GM18861 (cell line): ENCODE measurements around the gene SLC45A2.
A peak's percentile ranks its signal among the peaks of the same experiment; 100 is the strongest.

Experiments
- ATAC-seq: cut with Tn5 transposase; IDR thresholded peaks from one replicate; pipeline ENCODE4 v1.9.1; 2021; ENCODE audit not compliant: unreplicated experiment

The SLC45A2 gene

DNA sequence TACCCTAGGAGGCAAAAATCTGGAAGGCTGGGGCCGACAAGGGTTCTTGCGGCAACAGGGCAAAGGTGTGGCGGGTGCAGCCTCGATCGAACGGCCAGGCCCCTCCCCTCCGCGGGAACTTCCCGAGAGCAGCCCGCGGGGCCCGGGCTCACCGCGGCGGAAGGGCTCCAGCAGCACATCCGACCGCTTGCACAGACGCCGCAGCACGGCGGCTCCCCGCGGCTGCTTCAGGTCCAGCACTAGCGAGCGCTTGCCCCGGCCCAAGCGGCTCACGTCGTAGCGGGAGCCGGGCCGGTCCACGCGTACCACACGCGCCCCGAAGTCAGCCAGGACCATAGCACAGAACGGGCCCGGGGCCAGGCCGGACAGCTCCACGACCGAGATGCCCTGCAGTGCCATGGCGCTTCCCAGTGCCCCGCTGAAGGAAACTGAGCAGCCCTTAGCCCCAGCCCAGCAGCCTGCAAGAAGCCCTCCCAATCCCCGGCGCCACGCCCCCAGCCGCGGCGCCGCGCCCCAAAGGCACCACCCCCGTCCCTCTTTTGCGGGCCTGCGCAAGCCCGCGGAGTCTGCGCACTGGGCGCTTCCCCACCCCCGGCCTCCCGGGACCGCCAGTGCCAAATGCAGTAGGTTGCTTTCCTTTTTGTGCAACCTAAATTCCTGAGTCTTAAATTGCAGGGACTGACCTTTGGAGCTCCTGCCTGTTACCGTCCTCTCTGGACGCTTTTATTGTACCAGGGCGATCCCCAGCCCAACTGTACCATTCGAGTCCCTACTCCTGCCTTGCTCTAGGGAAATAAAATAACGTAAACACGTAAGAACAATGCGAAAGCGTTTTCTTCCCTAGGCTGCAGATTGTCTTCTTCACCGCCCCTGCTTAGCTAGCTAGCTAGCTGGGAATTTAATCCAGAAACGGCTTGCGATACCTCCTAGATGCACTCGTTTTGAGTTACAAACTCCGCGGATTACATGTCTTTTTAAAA is 23.4 kb upstream of the SLC45A2 start, which contains the start of gene AMACR:
TSS of gene AMACR (minus strand) at position 430 of the 980 bp plus-strand sequence. CDS start at position 399, 31 bp downstream.
- peak; percentile 79 for ATAC-seq

DNA sequence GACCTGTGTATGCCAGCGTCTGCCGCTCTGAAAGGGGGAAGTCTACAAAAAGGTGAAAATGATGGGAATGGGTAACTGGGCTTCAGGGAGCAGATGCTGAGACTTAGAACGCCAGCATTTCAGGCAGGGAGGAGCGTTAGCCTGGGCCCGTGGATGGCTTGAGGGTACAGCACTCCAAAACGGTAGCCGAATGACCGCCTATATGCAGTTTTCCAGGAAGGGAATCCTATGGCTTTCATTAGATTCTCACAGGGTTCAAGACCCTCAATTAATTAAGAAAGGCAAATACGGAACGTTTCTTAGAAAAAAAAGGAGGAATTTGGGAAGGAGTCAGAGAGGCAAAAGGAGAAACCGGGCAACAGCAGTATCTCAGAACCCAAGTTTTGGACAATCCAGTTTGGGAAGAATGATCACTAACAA is 22.7 kb upstream of the SLC45A2 start:
- ATAC-seq, result no peak

DNA sequence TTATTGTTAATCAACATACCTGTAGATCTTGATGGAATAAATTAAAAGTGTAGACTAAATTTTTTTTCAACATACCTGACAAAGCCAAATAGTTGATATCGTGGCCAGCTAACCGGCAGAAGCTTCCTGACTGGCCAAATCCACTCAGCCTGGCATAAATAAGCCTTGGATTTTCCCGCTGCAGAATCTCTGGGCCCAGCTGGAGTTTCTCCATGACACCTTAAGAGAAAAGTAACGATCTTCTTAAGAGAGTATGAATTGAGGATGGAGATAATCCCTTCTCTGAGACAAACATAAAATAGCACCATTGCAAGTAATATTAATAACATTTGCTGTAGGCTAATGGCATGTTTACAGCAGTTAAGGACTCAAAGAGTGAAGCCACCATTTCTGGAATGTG is 21.2 kb upstream of the SLC45A2 start:
- ATAC-seq, result no peak

DNA sequence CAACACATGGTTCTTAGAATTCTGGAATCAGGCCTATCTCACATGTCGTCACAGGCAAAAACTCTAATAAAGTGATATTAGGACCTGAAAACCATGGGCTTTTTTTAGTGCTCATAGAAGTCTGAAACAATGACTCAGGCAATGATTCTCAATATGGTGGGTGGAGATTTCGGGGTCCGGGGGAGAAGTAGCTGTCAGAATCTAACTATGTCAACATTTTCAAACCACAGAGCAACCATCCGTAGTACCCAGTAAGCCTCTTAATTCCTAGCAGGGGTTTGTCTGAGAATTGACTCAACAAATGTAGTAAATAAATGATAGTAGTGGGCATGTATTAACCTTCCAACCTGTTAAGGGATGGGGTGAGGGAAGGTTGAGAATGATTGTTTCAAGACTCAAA is 20.7 kb upstream of the SLC45A2 start:
- ATAC-seq, result no peak

DNA sequence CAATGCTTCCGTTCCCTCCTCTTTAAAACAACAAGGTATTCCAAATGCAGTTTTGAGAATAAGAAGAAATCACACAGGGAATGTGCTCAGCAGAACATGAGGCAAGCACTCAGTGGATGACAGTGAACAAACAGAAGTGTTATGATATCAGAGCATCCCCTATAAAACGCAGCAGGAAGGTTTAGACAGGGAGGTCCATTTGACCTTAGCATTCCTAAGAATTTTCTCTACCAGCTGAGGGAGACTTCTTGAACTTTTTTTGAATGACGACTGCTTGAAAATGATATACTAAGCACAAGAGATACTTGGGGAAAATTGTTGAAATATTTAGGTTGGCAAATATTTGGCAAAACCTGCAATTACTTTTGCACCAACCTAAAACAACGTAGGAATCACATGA is 19.4 kb upstream of the SLC45A2 start:
- ATAC-seq, result no peak

DNA sequence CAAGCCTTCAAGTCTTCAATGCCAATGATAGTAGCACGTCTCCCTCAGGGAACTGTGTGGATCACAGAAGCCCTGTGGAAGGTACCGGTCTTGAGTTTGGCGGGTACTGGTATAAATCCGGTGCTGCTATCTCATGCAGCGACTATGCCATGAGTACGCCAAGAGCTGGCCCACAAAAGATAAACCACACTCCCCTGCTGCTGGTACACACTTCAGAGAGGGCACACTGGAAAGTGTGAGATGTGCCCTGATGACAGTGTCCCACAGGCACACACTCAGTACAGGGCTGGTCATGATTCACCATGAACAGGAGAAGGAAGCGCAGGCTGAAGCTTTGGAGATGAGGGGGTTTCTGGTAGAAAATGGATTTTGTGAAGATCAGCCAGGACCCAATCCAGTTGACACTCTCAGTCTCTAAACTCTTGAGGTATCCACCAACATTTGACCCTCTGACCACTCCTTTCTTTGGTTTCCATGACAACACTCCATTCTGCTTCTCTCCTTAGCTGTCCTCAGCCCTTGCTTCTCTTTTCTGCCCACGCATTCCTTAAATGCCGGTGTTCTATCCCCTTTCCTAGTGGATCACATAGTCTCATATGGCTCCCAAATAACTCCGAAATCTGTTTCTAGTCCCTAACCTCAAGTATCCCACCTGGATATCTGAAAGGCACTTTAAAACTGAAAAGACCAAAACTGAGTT is 18.3 kb upstream of the SLC45A2 start:
- ATAC-seq, result no peak

DNA sequence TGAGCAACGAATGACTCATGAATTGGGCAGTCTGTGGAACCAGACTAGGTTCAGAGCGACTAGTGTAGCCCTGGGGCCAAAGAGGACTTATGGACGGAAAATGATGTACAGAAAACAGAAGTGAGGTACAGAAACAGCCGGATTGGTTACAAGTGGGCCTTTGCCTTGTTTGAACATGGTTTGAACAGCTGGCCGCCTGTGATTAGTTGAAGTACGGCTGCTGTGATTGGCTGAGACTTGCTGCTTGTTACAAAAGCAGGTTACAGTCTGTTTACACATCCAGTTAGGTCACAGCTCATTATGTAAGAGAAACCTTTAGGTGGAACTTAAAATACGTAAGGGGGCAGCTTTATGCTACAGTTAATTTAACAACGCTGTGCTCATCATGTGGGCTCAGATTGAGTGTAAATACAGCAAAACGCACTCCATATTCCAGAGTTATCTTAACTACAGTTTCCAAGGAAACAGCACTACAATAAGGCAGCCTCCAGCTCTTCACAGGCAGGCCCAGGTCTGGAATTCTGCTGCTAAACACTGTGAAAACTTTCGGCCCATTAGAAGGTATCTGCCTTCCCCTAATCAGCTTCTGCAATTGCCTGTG is 16.8 kb upstream of the SLC45A2 start:
- ATAC-seq, result no peak

DNA sequence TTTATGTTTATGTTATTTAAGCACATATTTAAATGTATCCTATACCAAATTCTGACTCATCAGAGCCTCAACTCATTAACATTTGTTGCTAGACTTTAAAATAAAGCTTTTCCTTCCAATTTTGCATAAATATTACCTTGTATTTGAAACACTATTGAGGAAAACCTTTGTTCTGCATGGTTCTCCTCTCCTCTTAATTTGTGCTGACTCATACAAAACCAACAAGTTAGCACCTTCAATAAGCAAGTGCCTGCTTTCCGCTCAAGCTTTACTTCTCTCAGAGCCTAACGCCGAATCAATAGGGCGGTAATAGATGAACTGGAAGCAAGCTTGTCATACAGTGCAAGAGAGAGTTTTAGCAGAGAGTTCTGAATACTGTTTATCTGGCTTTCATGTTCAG is 15.5 kb upstream of the SLC45A2 start:
- no peak for ATAC-seq

DNA sequence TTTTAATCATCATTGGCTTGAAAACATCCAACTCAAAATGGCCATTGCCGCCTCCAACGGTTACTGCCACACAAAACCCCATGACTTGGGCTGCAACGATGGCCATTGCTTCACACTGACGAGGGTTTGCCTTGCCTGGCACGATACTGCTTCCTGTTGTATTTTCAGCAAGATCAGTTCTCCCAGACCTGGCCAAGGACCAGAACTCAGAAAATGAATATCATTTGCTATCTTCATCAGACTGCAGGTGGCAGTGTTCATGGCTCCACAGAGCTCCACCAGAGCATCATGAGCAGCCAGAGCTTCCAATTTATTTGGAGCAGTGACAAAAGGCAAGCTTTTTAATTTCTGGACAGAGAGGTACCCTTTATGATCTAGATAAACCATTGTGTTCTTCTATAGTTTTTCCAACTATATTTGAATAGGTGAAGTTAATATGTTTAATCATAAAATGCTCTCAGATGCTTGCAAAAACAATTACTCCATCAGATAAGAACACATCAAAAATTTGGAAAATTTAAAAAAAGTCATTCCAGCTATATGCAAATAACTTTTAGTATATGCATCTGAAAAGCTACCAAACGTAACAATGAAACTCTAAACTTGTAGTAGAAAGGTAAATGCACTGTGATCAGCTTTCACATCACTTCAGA is 13.0 kb upstream of the SLC45A2 start:
- peak; percentile 69 for ATAC-seq

DNA sequence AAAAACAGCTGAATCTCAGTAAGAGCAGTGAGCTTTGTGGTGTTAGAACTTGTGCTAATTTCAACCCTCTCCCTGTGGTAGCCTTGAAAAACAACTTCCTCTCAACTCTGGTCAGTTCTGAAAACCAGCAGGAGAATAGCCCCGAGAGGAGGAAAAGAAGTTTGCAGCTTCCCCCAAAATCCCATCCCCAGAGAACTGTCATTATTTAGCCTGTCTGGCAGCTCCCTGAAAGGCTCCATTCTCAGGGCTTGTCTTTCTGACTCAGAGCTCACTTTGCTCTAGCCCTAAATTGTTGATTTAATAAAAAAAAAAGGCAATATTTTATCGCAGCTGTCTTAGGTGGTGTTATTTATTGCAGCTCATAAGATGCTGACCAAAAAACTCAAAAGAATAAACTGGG is 11.4 kb upstream of the SLC45A2 start:
- ATAC-seq, result no peak

DNA sequence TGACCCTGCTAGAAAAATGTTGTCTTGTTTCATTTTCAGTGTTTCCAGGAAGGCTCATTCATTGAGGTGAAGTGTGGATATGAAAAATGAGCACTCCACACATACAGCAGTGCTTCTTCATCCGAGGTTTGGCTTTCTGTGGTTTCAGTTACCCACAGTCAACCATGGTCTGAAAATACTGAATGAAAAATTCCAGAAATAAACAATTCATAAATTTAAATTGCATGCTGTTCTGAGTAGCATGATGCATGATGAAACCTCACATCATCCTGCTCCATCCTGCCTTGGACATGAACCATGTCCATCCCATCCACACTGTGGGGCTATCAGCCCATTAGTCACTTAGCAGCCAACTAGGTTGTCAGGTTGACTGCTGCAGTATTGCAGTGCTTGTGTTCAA is 10.4 kb upstream of the SLC45A2 start:
- no peak for ATAC-seq

DNA sequence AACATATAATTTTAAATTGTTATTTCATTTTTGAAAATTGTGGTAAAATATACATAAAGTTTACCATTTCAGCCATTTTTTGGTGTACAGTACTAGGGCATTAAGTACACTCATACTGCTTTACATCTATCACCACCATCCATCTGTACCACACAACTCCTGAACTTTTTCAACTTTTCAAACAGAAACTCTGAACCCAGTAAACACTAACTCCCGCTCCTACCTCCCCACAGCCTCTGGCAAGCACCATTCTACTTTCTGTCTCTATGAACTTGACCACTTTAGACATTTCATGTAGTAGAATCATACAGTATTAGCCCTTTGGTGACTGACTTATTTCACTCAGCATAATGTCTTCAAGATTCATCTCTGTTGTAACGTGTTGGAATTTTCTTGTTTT is 8.4 kb upstream of the SLC45A2 start:
- ATAC-seq, result no peak

DNA sequence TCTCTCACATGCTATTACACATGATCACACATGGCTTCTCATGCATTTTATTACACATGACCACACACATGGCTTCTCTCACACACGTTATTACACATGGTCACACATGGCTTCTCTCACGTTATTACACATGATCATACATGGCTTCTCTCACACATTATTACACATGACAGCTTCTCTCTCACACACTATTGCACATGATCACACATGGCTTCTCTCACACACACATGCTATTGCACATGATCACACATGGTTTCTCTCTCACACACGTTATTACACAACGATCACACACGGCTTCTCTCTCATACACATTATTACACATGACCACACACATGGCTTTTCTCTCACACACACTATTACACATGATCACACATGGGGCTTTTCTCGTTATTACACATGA is 954 bp upstream of the SLC45A2 start:
- ATAC-seq, result no peak

DNA sequence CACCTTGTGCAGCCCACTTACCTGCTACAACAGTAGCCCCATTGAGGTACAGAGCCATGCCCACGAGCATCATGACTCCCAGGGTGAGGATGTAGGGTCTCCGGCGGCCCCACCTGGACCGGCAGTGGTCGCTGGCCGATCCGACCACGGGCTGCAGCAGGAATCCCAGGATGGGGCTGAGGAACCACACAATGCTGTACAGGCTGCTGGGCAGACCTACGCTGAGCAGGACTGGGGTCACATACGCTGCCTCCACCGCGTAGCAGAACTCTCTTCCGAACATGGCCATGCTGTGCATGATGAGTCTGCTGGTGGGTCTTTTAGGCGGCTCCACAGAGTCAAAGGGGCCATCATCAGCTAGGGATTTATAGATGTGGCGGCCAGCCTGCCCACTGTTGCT is 315 bp downstream of the SLC45A2 start:
- no peak for ATAC-seq

DNA sequence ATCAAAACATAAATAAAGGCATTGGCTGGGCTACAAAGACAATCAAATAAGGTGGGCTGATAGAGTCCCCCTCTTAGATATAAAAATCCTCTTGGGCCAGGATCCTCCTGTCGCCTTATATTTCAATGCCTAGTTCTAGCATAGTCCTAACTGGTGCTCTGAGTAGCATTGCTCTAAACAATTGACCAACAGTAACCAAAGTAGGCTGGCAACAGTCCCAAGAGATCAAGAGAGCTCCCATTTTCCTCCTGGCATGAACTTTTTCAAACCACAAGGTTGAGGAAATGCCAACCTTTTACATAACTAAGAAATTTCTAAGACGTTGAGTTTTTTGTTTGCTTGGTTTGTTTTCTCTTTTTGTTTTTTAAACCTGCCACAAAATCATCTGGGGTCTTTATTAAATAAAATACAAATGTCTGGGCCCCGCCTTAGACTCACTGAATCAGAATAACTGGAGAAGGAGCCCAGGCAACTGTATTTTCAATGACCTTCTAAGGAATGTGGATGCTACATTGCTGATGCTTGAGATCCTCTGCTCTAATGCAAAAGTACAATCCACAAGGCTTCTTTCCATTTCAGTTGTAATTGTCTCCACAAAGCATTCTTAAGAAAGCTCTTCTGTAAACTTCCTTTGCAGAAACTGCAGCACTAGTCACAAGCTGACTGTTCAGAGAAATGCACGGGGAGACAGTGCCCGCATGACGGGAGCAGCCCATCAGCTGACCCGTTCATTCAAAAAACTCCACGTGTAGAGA is 2.9 kb downstream of the SLC45A2 start:
- ATAC-seq, result no peak

DNA sequence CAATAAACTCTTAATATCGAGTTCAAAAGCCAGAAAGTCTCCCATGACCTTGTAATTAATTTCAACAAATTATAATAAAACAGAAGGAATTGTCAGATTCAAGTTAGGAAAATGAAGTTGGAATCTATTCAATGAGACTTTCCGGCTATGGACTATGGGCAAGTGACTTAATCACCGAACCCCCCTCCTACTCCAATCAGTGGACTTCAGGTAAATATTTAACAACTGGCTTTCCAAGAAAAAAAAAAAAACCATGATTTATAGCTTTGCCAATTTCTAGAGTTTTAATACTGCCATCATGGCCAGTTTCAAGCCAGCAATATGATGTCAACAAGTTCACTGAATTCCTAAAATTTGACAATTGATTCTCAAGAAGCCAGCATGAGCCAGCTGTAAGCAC is 4.5 kb downstream of the SLC45A2 start:
- no peak for ATAC-seq

DNA sequence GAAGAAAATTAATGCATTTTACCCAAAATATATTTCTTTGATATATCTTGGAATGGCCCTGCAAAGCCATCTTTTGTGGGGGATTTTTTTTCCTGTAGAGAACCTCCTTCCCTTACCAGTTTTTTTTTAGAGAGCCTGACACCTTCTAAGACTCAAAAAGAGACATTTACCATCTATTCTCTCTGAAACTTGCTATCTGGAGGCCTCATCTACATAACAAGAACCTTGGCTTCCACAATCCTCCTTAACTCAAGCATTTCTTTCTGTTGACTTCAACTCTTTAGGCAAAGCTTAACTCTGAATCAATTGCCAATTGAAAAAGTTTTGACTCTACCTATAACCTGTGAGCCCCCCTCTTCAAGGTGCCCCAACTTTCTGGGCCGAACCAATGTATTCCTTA is 6.2 kb downstream of the SLC45A2 start:
- ATAC-seq, result no peak

DNA sequence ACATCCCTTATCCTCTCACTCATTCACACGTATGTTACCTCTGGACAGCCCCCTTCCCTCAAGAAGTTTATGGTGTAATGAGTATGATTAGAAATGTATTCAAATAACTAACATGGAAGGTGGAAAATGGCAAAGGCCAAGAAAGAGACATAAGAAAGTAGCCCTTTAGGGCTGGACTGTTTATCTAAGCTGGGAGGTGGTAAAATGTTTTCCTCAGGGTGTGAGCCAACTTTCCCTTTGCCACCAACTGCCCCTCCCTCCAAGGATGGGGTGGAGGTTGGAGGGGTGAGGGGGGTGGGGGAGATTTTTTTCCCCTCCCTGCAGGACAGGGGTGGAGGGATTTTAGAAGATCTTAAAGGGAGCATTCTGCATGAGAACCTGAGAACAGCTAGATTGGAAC is 8.2 kb downstream of the SLC45A2 start:
- no peak for ATAC-seq

DNA sequence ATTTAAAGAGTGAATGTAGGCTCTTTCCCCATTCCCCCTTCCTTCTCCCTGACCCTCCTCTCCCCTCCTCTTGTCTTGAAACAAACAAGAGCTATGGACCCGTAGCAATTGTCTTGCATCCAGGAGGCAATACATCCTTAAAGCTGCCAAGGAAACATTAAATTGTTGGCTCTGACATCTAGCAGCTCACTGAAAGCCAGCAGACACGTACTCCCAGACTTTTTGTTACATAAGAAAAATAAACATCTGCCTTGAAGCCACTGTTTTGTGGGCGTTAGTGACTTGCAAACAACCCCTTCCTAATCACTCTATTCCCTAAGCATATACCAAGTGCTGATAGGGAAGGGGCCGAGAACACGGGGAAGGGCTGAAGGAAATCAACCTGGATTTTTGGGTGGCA is 8.6 kb downstream of the SLC45A2 start:
- ATAC-seq, result no peak

DNA sequence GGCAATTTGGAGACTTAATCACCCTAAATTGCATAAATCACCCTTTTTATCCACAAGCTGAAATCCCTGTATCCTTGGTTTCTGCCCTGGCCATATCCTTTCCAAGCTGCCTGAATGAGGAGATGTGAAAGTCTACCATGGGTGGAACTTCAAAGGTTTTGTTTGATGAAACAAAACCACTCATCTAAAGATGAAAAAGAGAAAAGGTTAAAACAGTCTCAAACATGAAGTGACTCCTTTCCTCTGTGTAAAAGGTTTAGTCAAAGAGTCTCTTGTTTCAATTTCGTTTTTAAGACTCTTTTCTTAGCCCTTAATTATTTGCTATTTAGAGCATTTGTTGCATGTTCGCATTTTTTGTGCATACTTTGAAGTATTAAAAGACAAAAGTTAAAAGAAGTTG is 11.2 kb downstream of the SLC45A2 start:
- no peak for ATAC-seq
